ENCODE data around the gene ERI3.

DNA sequence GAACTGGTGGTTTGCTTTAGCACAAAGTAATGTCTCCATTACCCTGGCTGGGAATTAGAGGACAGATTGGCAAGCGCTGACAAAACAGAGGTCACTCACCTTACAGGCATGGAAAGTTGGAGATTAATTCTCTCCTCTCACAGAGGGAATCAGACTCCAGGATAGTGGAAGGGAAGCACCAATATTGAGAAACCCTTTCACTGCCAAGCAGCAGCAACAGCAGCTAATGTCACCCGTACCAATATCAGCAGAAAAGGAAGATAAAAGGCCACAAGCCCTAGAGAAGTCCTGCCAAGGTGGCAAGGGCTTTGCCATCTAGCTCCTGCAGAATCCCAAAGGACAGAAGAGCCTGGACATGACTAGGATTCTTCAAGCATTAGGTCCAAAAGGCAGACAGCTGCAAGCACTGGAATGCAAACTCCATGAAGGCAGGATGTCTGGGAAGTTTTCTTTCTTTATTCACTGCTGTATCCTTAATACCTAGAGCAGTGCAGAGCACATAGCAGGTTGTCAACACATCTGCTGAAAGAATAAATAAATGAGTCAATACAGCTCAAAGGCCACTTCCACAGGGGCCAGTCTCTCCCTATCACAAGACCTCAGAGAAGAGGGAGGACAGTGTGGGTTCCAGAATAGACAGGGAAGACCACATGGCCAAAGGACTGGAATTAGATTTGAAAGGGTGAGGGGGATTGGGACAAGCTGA, 57.2 kb downstream of the ERI3 start:
- TF ChIP-seq, protein P1, sequence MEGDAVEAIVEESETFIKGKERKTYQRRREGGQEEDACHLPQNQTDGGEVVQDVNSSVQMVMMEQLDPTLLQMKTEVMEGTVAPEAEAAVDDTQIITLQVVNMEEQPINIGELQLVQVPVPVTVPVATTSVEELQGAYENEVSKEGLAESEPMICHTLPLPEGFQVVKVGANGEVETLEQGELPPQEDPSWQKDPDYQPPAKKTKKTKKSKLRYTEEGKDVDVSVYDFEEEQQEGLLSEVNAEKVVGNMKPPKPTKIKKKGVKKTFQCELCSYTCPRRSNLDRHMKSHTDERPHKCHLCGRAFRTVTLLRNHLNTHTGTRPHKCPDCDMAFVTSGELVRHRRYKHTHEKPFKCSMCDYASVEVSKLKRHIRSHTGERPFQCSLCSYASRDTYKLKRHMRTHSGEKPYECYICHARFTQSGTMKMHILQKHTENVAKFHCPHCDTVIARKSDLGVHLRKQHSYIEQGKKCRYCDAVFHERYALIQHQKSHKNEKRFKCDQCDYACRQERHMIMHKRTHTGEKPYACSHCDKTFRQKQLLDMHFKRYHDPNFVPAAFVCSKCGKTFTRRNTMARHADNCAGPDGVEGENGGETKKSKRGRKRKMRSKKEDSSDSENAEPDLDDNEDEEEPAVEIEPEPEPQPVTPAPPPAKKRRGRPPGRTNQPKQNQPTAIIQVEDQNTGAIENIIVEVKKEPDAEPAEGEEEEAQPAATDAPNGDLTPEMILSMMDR (IDR thresholded peaks at IDR 0.05): no peak
- TF ChIP-seq EZH2phosphoT487 (IDR thresholded peaks at IDR 0.05): no peak
